ENCODE data around the gene AAK1. TPM values are rescaled to one million over a fixed set of nuclear protein-coding genes. Genes with fewer than 3 reads are reported as not detected.
"Not testable (repeated sequence)": the region's sequence is repeated elsewhere in the genome, so short reads cannot be mapped to it uniquely, and the experiment has no call there.

Gene AAK1
- total RNA-seq, 2 donors from 2014 or later, result 59.5 to 61.5 TPM

DNA sequence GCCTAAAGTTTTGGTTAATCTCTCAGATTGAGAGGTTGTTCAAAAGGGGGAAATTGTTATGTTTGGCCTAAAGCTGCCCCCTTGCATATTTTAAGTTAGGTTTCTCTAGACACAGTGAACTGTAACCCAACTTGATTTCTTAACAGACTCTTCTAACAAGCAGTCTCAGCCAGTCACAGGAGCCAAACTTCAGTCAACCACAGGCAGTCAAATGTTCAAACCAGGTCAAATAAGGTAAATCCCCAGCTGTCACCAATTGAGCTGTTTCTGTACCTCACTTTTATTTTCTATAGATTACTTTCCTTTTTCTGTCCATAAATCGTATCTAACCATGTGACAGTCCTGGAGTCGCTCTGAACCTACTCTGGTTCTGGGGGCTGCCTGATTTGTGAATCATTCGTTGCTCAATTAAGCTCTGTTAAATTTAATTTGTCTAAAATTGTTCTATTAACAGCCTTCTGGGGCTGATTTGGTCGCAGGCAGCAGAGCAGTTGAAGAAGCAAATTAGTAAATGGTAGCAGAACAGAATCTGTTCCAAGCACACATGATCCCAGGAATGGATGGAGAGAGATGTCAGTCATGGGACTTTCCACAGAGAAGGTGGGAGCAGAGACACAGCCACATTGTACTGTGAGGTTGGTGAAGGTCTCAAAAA lies 189.9 kb downstream of the AAK1 start:
- DNase-seq (no peak), ATAC-seq (no peak)
- intact Hi-C loops (cut with DNase I, micrococcal nuclease), result no loop called here

GRCh38 chr2:69452687-69453086 lies 190.9 kb downstream of the AAK1 start:
- no peak for ATAC-seq
- intact Hi-C loops (cut with DNase I, micrococcal nuclease), result no loop called here

GRCh38 chr2:69450735-69451416 lies 192.7 kb downstream of the AAK1 start:
- DNase-seq (no peak), ATAC-seq (no peak)
- intact Hi-C loops (cut with DNase I, micrococcal nuclease), result no loop called here

More at GRCh38 chr2:69452687-69453086, 190.9 kb downstream of the AAK1 start:
- DNase-seq, result no peak

DNA sequence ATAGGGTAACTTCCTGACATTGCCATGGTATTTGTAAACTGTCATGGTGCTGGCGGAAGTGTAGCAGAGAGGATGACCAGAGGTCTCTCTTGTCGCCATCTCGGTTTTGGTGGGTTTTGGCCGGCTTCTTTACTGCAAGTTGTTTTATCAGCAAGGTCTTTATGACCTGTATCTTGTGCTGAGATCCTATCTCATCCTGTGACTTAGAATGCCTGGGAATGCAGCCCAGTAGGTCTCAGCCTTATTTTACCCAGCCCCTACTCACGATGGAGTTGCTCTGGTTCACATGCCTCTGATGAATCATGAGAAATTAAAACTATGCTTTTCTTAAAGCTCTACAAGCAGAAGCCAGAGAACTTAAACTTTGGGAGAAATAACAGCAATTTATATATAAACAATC lies 193.6 kb downstream of the AAK1 start:
- no peak for ATAC-seq
- intact Hi-C loops (cut with DNase I, micrococcal nuclease), result no loop called here
- no peak for DNase-seq

DNA sequence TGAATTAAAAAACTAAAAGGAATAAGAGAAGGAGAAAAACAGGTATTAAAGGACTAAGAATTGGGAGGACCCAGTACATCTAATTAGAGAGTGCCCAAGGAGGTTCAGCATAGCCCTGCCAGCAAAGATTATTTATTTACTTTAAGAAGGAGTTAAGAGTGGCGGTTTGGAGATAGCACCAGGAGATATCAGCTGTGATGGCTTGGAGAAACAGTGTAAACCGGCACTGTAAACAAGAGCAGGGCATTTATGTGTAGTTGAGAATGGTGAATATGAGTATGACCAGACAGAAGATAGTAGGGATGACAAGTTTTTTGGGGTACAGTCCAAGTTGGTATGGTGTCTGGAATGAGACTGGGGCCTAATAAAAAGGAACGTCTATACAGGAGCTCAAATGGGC lies 199.9 kb downstream of the AAK1 start:
- ATAC-seq; DNase-seq; intact Hi-C loops (cut with DNase I, micrococcal nuclease): not testable (repeated sequence)

- ATAC-seq; DNase-seq; intact Hi-C loops (cut with DNase I, micrococcal nuclease): not testable (repeated sequence)
These were observed 204.0 kb downstream of the AAK1 start for GRCh38 chr2:69439499-69439898.

DNA sequence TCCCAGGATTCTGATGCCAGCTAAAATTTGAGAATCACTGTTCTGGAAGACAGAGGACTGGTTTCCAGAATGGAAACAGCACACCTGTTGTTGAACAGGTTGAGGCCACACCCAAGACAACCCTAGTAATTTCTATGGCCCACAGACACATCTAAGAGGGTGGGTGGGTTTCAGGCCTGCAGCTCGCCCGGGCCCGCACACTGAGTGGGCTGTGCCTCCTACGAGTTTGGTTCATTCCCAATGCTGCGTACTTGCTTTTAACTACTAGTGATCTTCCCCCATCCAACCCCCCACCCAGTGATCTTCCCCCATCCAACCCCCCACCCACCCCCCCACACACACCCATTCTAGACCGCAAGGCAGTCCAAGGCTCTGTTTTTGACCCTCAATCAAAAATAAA lies 205.0 kb downstream of the AAK1 start:
- DNase-seq (no peak), ATAC-seq (no peak)
- intact Hi-C loops (cut with DNase I, micrococcal nuclease), result no loop called here

DNA sequence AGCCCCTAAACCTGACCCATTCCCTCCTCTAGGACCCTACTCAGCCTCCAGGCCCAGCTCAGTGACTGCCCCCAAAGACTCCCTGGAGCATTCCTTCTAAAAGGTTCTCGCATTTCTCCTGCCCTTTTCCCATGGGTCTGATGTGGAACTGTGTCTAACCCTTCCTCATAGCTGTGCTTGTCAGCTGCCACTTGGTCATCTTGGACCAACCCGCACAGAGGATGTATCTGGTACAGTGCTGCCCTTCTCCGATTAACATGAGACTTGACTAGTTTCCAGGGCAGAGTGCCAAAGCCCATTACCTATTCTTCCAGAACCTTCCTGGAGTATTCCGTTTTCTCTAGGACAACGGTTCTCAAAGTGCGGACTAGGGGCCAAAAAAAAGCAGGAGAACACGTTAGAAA lies 205.8 kb downstream of the AAK1 start:
- DNase-seq (peak; percentile 46 to 55), ATAC-seq (peak; percentile 50)
- intact Hi-C loops (cut with DNase I, micrococcal nuclease), result no loop called here

DNA sequence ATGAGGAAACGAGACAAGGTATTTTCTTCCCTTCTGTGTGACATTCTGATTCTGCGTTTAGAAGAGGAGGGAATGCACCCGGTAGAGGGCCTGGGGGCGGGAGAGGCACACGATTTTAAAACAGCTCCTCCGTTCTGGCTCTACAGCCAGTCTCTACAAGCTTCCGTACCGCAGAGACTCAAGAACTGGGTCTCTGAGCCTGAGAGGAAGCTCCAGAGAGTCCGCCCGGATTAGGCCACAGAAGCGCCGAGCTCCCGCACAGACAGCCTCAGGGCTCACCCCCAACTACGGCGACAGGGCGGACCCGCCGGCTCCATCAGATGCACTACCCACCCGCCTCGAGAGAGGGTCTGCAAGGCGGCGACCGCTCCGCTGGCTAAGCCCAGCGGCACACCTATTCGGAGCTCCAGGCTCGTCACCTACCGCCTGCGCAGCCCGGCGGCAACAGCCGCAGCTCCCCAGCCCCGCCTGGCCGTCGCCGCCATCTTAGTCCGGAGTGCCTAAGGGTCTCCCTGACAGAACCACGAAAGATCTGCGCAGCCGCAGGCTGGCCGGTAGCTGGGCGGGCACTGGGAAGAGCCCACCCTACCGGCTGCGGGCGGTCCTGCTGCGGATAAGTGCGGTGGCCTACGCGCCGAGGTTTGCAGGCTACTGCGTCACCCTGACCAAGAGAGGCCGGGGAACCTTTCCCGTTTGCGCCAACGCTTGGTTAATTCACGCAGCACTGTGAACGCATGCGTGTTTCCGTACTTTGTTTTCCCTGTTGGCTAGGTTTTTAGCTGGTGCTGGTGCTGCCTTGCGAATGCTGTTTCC lies 206.4 kb downstream of the AAK1 start, which contains the start of gene NFU1:
NFU1 (minus strand) TSS at position 498 of the 813 bp plus-strand sequence; CDS start at position 485, 13 bp downstream.
- ATAC-seq (peak; percentile 86), DNase-seq (peak; percentile 90 to 92)
- intact Hi-C loops (cut with DNase I, micrococcal nuclease), result no loop called here

DNA sequence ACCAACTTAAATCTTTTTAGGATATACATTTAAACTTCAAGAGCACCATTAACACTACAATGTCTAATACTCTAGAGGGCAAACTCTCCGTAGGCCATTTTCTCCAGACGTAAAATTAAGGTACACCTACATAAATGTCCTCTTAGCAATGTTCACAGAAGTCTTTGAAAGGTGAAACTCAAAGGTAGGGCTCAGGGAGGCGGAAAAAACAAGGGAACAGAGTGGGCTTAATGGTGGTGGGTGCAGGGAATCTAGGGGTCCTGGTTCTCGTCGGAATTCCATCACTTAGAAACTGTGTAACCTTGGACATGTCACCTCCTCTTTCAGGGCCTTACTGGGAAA lies 207.0 kb downstream of the AAK1 start:
- ATAC-seq, result peak; percentile 38
- intact Hi-C loops (cut with DNase I, micrococcal nuclease), result no loop called here

GRCh38 chr2:69434753-69435152 lies 208.8 kb downstream of the AAK1 start:
- ATAC-seq (no peak), DNase-seq (no peak)
- intact Hi-C loops (cut with DNase I, micrococcal nuclease), result no loop called here

More for the DNA sequence above, 207.0 kb downstream of the AAK1 start:
- no peak for DNase-seq

GRCh38 chr2:69429491-69430183 lies 213.9 kb downstream of the AAK1 start:
- DNase-seq (no peak), ATAC-seq (no peak)
- intact Hi-C loops (cut with DNase I, micrococcal nuclease), result no loop called here

DNA sequence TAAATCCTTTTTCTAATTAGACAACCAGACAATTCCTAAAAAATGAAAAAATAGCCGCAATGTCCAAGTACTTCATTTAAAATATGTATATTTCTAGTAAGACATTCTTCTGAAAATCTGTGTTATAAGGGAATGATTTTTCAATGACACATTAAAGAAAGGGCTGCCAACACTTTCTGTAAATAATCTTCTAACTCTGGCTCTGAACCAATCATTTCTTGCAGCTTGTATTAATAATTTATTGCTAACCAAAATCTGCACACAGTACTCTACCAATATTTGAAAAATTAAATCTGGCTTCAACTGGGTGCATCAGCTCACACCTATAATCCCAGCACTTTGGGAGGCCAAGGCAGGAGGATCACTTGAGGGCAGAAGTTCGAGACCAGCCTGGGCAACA lies 214.6 kb downstream of the AAK1 start:
- ATAC-seq (no peak), DNase-seq (no peak)

DNA sequence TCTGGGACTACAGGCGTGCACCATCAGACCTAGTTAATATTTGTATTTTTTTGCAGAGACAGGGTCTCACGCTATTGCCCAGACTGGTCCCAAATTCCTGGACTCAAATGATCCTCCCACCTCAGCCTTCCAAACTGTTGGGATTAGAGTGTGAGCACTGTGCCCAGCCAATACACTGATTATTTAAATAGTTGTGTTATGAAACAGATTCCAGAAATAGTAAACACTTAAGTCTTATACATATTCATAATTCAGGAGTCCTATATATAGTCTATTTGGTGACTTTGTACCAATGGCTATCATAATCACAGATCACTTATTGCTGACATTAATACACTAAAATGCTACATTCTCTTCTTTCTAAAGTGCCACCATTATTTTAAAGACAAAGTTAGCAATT lies 219.1 kb downstream of the AAK1 start:
- DNase-seq (no peak), ATAC-seq (no peak)
- intact Hi-C loops (cut with DNase I, micrococcal nuclease), result no loop called here

More for the DNA sequence above, 214.6 kb downstream of the AAK1 start:
- intact Hi-C loops (cut with DNase I, micrococcal nuclease), result no loop called here

- no peak for ATAC-seq
- no peak for DNase-seq
- intact Hi-C loops (cut with DNase I, micrococcal nuclease), result no loop called here
These were observed 221.3 kb downstream of the AAK1 start for GRCh38 chr2:69422198-69422597.

DNA sequence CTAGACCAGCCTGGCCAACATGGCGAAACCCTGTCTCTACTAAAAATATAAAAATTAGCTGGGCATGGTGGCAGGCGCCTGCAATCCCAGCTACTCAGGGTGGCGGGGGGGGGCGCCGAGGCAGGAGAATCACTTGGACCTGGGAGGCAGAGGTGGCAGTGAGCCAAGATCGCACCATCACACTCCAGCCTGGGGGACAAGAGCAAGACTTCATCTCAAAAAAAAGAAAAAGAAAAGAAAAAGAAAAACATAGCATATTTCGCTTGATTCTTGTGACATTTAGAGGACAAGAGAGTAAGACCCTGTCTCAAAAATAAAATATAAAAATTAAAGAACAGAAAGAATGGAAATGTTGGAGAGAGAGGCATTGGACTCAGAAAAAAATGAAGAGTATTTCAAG lies 224.4 kb downstream of the AAK1 start:
- ATAC-seq; DNase-seq; intact Hi-C loops (cut with DNase I, micrococcal nuclease): not testable (repeated sequence)

DNA sequence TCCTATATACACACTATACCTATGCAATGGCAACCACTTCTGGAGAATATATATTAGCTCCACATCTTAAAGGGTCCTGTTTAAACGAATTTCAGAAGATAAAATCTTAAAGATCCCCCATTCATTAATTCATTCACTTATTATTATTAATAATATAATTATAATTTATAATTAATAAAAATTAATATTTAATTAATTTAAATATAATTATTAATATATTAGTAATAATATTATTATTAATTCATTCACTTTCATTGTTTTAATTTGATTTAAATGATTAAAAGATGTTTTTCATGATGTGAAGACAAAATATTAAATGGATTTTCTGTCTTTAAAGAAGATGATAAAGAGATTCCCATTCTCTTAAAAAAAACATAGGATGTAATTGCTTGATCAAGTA lies 227.4 kb downstream of the AAK1 start:
- DNase-seq, result no peak
- ATAC-seq, result no peak
- intact Hi-C loops (cut with DNase I, micrococcal nuclease), result no loop called here

Data from left colon (tissue), 2 donors.